ENCODE data around the gene CUL1. TPM values are rescaled to one million over a fixed set of nuclear protein-coding genes. Genes with fewer than 3 reads are reported as not detected.

Gene CUL1
- total RNA-seq, 1 donor from 2014 or later: 56.9 TPM

GRCh38 chr7:148835854-148836253 lies 137.2 kb downstream of the CUL1 start:
- no peak for ATAC-seq (ENCODE audit: low read depth)
- CTCF ChIA-PET: no interaction called here
- POLR2A ChIA-PET: no interaction called here

GRCh38 chr7:148838905-148839304 lies 140.2 kb downstream of the CUL1 start:
- Mint-ChIP-seq H3K4me3 (no peak overlapping the region), H3K9me3 (peaks cover 5% of the 10 kb centered on the region), H3K36me3 (ENCODE audit: low read depth) (peaks cover 9% of the 10 kb centered on the region), H3K4me1 (peaks cover 12% of the 10 kb centered on the region), H3K27me3 (no peaks in the 10 kb centered on the region), H3K27ac (no peak overlapping the region)
- ChIA-PET CTCF (no interaction called here), POLR2A (interaction anchor here (0.6 to 0.7 kb wide), 2 partner anchors 22 to 287 kb away, joined by 3 to 13 read pairs; partner anchors contain the start of gene ZNF425)
- intact Hi-C loops (cut with micrococcal nuclease): no loop called here
- no peak for DNase-seq
- ATAC-seq (ENCODE audit: low read depth): peak; percentile 42
- no peak for TF ChIP-seq CTCF (IDR thresholded peaks at IDR 0.05)

More at GRCh38 chr7:148835854-148836253, 137.2 kb downstream of the CUL1 start:
- no peak for TF ChIP-seq CTCF (IDR thresholded peaks at IDR 0.05)
- DNase-seq: no peak
- intact Hi-C loops (cut with micrococcal nuclease): no loop called here
- H3K36me3 Mint-ChIP-seq (ENCODE audit: low read depth): peaks cover 10% of the 10 kb centered on the region
- H3K27ac Mint-ChIP-seq: no peak overlapping the region
- peaks cover 5% of the 10 kb centered on the region for H3K9me3 Mint-ChIP-seq
- peaks cover 12% of the 10 kb centered on the region for H3K4me1 Mint-ChIP-seq
- no peak overlapping the region for H3K4me3 Mint-ChIP-seq
- no peaks in the 10 kb centered on the region for H3K27me3 Mint-ChIP-seq

GRCh38 chr7:148847815-148848734 lies 149.4 kb downstream of the CUL1 start:
- no peak for TF ChIP-seq CTCF (IDR thresholded peaks at IDR 0.05)
- intact Hi-C loops (cut with micrococcal nuclease): no loop called here
- ATAC-seq (ENCODE audit: low read depth) (no peak), DNase-seq (no peak)
- CTCF ChIA-PET: interaction anchor here (0.6 kb wide), 1 partner anchor 116 kb away, joined by 3 read pairs; no protein-coding TSS in a partner anchor
- Mint-ChIP-seq H3K27me3 (no peaks in the 10 kb centered on the region), H3K27ac (no peak overlapping the region), H3K9me3 (no peaks in the 10 kb centered on the region), H3K36me3 (ENCODE audit: low read depth) (no peaks in the 10 kb centered on the region), H3K4me1 (peaks cover 6% of the 10 kb centered on the region), H3K4me3 (no peak overlapping the region)
- POLR2A ChIA-PET: no interaction called here

GRCh38 chr7:148849393-148850098 lies 150.8 kb downstream of the CUL1 start:
- H3K36me3 Mint-ChIP-seq (ENCODE audit: low read depth): no peaks in the 10 kb centered on the region
- no peak overlapping the region for H3K4me3 Mint-ChIP-seq
- H3K27ac Mint-ChIP-seq: no peak overlapping the region
- H3K27me3 Mint-ChIP-seq: no peaks in the 10 kb centered on the region
- no peaks in the 10 kb centered on the region for H3K9me3 Mint-ChIP-seq
- ChIA-PET CTCF (no interaction called here), POLR2A (no interaction called here)
- ATAC-seq (ENCODE audit: low read depth) (no peak), DNase-seq (no peak)
- peaks cover 6% of the 10 kb centered on the region for H3K4me1 Mint-ChIP-seq
- intact Hi-C loops (cut with micrococcal nuclease): no loop called here
- TF ChIP-seq CTCF (IDR thresholded peaks at IDR 0.05): no peak

- H3K36me3 Mint-ChIP-seq (ENCODE audit: low read depth): no peaks in the 10 kb centered on the region
- ChIA-PET CTCF (no interaction called here), POLR2A (interaction anchor here (0.8 kb wide), 1 partner anchor 33 kb away, joined by 3 read pairs; no protein-coding TSS in a partner anchor)
- DNase-seq (no peak), ATAC-seq (ENCODE audit: low read depth) (no peak)
- intact Hi-C loops (cut with micrococcal nuclease): no loop called here
- no peak for TF ChIP-seq CTCF (IDR thresholded peaks at IDR 0.05)
- H3K9me3 Mint-ChIP-seq: no peaks in the 10 kb centered on the region
- H3K4me3 Mint-ChIP-seq: no peak overlapping the region
- no peaks in the 10 kb centered on the region for H3K27me3 Mint-ChIP-seq
- no peak overlapping the region for H3K27ac Mint-ChIP-seq
- H3K4me1 Mint-ChIP-seq: peaks cover 6% of the 10 kb centered on the region
Observed at GRCh38 chr7:148850564-148850963, 151.9 kb downstream of the CUL1 start.

All from activated B cell treated with CpG ODN at 0.5 μM for 24 hours (primary cell).